Measurements from ENCODE around the gene TMCO4.
A peak's percentile ranks its signal among the peaks of the same experiment; 100 is the strongest.

TMCO4 gene

DNA sequence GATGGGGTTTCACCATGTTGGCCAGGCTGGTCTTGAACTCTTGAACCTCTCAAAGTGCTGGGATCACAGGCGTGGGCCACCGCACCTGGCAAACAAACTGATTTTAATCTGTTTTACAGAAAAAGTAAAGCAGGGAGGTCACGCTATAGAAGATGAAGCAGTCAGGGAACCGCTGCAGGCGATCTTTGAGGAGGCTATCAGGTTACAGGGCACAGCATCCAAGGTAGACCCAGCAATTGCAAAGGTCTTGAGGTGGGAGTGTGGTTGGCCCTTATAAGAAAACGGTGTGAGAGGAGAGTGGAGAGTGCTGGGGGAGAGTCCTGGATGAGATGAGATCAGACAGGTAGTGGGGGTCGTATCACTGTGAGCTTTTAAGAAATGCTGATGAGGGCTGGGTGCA lies 2.6 kb upstream of the TMCO4 start:
- Histone ChIP-seq H3K4me1 (ENCODE audit: insufficient read depth, low read length, poor library complexity, severe bottlenecking) (peaks cover 12% of the 10 kb centered on the region), H3K9me3 (ENCODE audit: insufficient read depth, low read depth, low read length) (no peaks in the 10 kb centered on the region), H3K4me3 (ENCODE audit: low read length, poor library complexity, severe bottlenecking) (no peak overlapping the region), H3K36me3 (ENCODE audit: insufficient read depth, low read length) (no peaks in the 10 kb centered on the region), H3K9ac (ENCODE audit: low read depth, low read length, poor library complexity, severe bottlenecking) (no peak overlapping the region), H3K27me3 (ENCODE audit: insufficient read depth, low read length, poor library complexity, severe bottlenecking) (no peaks in the 10 kb centered on the region), H2AFZ (ENCODE audit: low read length) (no peak overlapping the region), H3F3A (ENCODE audit: low read depth) (no peaks in the 10 kb centered on the region), H3K9me2 (replicated peaks; ENCODE audit: low read depth, low read length) (no peaks in the 10 kb centered on the region), H3K79me2 (ENCODE audit: insufficient read depth, low read length) (no peaks in the 10 kb centered on the region; the same call in 1 of the 2 replicates), H4K20me1 (ENCODE audit: insufficient read depth, low read length, poor library complexity, severe bottlenecking) (no peaks in the 10 kb centered on the region), H3K4me2 (ENCODE audit: low read depth, low read length, poor library complexity, severe bottlenecking) (no peak overlapping the region)
- no peak for TF ChIP-seq EZH2phosphoT487 (IDR thresholded peaks at IDR 0.05; ENCODE audit: borderline replicate concordance)
- TF ChIP-seq, protein P1, sequence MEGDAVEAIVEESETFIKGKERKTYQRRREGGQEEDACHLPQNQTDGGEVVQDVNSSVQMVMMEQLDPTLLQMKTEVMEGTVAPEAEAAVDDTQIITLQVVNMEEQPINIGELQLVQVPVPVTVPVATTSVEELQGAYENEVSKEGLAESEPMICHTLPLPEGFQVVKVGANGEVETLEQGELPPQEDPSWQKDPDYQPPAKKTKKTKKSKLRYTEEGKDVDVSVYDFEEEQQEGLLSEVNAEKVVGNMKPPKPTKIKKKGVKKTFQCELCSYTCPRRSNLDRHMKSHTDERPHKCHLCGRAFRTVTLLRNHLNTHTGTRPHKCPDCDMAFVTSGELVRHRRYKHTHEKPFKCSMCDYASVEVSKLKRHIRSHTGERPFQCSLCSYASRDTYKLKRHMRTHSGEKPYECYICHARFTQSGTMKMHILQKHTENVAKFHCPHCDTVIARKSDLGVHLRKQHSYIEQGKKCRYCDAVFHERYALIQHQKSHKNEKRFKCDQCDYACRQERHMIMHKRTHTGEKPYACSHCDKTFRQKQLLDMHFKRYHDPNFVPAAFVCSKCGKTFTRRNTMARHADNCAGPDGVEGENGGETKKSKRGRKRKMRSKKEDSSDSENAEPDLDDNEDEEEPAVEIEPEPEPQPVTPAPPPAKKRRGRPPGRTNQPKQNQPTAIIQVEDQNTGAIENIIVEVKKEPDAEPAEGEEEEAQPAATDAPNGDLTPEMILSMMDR (conservative IDR thresholded peaks at IDR 0.05; ENCODE audit: low read length): no peak

DNA sequence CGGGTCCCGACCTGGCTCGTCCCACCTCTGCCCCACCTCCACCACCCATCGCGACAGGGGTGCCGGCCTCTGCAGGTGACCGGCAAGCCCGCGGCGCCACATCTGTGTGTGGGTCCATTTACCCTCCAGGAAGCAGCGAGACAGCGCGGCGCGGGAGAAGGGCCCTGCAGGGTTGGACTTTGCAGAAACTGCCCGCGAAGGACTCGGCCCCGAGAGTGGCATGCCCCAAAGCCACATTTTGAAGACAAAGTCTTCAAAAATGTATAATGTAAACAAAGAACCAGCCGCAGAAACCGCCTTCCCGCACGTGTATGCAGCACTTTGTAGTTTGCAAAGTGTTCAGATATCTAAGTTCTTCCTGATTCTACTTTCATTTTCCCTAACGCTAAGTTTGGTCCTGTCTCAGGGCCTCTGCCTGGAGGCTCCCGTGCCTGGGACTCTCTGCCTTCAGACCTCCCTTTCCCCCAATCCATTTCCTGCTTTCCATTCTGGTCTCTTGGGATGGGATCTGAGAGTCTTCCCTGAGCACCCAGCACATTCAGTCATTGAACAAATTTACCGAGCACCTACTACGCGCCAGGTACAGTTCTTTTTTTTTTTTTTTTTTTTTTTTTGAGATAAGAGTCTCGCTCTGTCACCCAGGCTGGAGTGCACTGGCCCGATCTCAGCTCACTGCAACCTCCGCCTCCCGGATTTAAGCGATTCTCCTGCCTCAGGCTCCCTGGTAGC lies 524 bp upstream of the TMCO4 start:
- Histone ChIP-seq H3K9me3 (ENCODE audit: insufficient read depth, low read depth, low read length) (no peaks in the 10 kb centered on the region), H3K4me2 (ENCODE audit: low read depth, low read length, poor library complexity, severe bottlenecking) (peak overlapping the region; percentile 80), H3K27me3 (ENCODE audit: insufficient read depth, low read length, poor library complexity, severe bottlenecking) (no peaks in the 10 kb centered on the region), H4K20me1 (ENCODE audit: insufficient read depth, low read length, poor library complexity, severe bottlenecking) (no peaks in the 10 kb centered on the region), H3K4me3 (ENCODE audit: low read length, poor library complexity, severe bottlenecking) (peak overlapping the region; percentile 84), H2AFZ (ENCODE audit: low read length) (peak overlapping the region; percentile 84), H3K9ac (ENCODE audit: low read depth, low read length, poor library complexity, severe bottlenecking) (peak overlapping the region; percentile 85), H3K79me2 (ENCODE audit: insufficient read depth, low read length) (no peaks in the 10 kb centered on the region; the same call in 1 of the 2 replicates), H3F3A (ENCODE audit: low read depth) (no peaks in the 10 kb centered on the region), H3K36me3 (ENCODE audit: insufficient read depth, low read length) (no peaks in the 10 kb centered on the region), H3K9me2 (replicated peaks; ENCODE audit: low read depth, low read length) (no peaks in the 10 kb centered on the region), H3K4me1 (ENCODE audit: insufficient read depth, low read length, poor library complexity, severe bottlenecking) (peaks cover 12% of the 10 kb centered on the region)
- TF ChIP-seq, protein P1 (conservative IDR thresholded peaks at IDR 0.05; ENCODE audit: low read length): no peak
- TF ChIP-seq EZH2phosphoT487 (IDR thresholded peaks at IDR 0.05; ENCODE audit: borderline replicate concordance): no peak

DNA sequence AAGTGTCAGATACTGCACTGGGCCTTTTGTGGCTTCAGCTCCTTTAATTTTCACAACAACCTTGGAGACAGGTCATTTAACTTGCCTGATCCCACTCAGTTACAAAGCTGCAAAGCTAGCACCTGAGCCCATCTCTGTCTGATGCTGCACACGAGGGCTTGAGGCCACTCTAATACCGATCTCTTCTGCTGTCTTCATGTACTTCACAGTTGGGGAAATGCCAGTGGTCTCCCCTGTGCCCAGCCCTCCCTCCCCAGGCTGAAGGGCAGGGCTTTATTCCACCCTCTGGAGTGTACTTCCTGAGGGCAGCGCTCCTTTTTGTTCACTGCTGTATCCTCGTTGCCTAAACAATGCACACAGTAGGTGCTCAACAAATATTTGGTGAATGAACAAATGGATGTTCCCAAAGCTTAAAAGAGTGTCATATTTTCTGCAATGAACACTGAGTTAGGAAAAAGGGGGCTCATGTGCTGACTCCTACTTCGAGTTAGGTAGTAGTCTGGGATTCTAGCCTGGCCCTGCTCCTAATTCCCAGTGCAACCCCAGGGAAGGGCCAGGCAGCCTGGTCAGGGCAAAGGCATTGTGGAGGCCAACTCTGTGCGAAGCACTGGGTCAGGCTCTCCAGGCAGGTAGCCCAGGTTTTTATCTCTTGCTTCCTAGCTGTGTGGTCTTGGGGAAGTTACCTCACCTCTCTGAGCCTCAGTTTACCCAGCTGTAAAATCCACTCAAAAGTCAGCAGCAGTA lies 1.1 kb downstream of the TMCO4 start:
- Histone ChIP-seq H3K4me3 (ENCODE audit: low read length, poor library complexity, severe bottlenecking) (peak overlapping the region; percentile 84), H3F3A (ENCODE audit: low read depth) (no peaks in the 10 kb centered on the region), H3K9me3 (ENCODE audit: insufficient read depth, low read depth, low read length) (no peaks in the 10 kb centered on the region), H3K9me2 (replicated peaks; ENCODE audit: low read depth, low read length) (no peaks in the 10 kb centered on the region), H3K4me1 (ENCODE audit: insufficient read depth, low read length, poor library complexity, severe bottlenecking) (peaks cover 12% of the 10 kb centered on the region), H3K36me3 (ENCODE audit: insufficient read depth, low read length) (no peaks in the 10 kb centered on the region), H2AFZ (ENCODE audit: low read length) (peak overlapping the region; percentile 85), H3K27me3 (ENCODE audit: insufficient read depth, low read length, poor library complexity, severe bottlenecking) (no peaks in the 10 kb centered on the region), H3K9ac (ENCODE audit: low read depth, low read length, poor library complexity, severe bottlenecking) (peak overlapping the region; percentile 85), H4K20me1 (ENCODE audit: insufficient read depth, low read length, poor library complexity, severe bottlenecking) (no peaks in the 10 kb centered on the region), H3K79me2 (ENCODE audit: insufficient read depth, low read length) (no peaks in the 10 kb centered on the region; the same call in 1 of the 2 replicates), H3K4me2 (ENCODE audit: low read depth, low read length, poor library complexity, severe bottlenecking) (peak overlapping the region; percentile 80)
- TF ChIP-seq, protein P1 (conservative IDR thresholded peaks at IDR 0.05; ENCODE audit: low read length): no peak
- TF ChIP-seq EZH2phosphoT487 (IDR thresholded peaks at IDR 0.05; ENCODE audit: borderline replicate concordance): no peak
